ENCODE data around the gene MRPL49. TPM values are rescaled to one million over a fixed set of nuclear protein-coding genes. Genes with fewer than 3 reads are reported as not detected.

MRPL49 gene
- total and polyA plus RNA-seq, 2 experiments from 2014 or later: 27.7 to 61.9 TPM

DNA sequence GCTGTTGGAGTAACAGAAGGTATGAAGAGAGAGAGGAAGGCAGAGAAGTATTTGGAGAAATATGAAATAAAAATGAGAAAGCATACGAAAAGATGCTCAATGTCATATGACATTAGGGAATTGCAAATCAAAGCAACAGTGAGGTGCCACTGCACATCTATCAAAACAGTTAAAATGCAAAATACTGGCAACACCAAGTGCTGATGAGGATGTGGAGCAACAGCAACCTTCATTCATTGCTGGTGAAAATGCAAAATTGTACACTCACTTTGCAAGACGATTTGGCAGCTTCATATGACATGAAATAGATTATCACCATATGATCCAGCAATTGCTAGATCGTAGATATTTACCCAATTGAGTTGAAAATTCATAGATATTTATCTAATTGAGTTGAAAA lies 38.5 kb downstream of the MRPL49 start:
- no peak overlapping the region for H2AFZ ChIP-seq
- TF ChIP-seq NANOG (IDR thresholded peaks at IDR 0.05; ENCODE audit: borderline replicate concordance): no peak
- TF ChIP-seq, protein P1, sequence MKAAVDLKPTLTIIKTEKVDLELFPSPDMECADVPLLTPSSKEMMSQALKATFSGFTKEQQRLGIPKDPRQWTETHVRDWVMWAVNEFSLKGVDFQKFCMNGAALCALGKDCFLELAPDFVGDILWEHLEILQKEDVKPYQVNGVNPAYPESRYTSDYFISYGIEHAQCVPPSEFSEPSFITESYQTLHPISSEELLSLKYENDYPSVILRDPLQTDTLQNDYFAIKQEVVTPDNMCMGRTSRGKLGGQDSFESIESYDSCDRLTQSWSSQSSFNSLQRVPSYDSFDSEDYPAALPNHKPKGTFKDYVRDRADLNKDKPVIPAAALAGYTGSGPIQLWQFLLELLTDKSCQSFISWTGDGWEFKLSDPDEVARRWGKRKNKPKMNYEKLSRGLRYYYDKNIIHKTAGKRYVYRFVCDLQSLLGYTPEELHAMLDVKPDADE (IDR thresholded peaks at IDR 0.05): no peak
- no peak for TF ChIP-seq ZNF331 (CRISPR knock-in tag; IDR thresholded peaks at IDR 0.05; ENCODE audit: low read depth)
- TF ChIP-seq CREB1 (CRISPR knock-in tag; IDR thresholded peaks at IDR 0.05; ENCODE audit: low read depth): no peak
- TF ChIP-seq, protein P2, sequence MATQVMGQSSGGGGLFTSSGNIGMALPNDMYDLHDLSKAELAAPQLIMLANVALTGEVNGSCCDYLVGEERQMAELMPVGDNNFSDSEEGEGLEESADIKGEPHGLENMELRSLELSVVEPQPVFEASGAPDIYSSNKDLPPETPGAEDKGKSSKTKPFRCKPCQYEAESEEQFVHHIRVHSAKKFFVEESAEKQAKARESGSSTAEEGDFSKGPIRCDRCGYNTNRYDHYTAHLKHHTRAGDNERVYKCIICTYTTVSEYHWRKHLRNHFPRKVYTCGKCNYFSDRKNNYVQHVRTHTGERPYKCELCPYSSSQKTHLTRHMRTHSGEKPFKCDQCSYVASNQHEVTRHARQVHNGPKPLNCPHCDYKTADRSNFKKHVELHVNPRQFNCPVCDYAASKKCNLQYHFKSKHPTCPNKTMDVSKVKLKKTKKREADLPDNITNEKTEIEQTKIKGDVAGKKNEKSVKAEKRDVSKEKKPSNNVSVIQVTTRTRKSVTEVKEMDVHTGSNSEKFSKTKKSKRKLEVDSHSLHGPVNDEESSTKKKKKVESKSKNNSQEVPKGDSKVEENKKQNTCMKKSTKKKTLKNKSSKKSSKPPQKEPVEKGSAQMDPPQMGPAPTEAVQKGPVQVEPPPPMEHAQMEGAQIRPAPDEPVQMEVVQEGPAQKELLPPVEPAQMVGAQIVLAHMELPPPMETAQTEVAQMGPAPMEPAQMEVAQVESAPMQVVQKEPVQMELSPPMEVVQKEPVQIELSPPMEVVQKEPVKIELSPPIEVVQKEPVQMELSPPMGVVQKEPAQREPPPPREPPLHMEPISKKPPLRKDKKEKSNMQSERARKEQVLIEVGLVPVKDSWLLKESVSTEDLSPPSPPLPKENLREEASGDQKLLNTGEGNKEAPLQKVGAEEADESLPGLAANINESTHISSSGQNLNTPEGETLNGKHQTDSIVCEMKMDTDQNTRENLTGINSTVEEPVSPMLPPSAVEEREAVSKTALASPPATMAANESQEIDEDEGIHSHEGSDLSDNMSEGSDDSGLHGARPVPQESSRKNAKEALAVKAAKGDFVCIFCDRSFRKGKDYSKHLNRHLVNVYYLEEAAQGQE (IDR thresholded peaks at IDR 0.05; ENCODE audit: unreplicated experiment): no peak
- no peak for TF ChIP-seq EZH2 (IDR thresholded peaks at IDR 0.05; ENCODE audit: low read depth, unreplicated experiment)
- TF ChIP-seq EZH2phosphoT487 (IDR thresholded peaks at IDR 0.05; ENCODE audit: unreplicated experiment): no peak
- no peak for TF ChIP-seq STAT1 (IDR thresholded peaks at IDR 0.05; ENCODE audit: unreplicated experiment)
- no peak for TF ChIP-seq ZNF114 (CRISPR knock-in tag; IDR thresholded peaks at IDR 0.05)
- no peak for TF ChIP-seq JUNB (IDR thresholded peaks at IDR 0.05; ENCODE audit: unreplicated experiment)
- no peak for TF ChIP-seq POLR2AphosphoS5 (IDR thresholded peaks at IDR 0.05; ENCODE audit: low read depth)
- TF ChIP-seq, protein P3, sequence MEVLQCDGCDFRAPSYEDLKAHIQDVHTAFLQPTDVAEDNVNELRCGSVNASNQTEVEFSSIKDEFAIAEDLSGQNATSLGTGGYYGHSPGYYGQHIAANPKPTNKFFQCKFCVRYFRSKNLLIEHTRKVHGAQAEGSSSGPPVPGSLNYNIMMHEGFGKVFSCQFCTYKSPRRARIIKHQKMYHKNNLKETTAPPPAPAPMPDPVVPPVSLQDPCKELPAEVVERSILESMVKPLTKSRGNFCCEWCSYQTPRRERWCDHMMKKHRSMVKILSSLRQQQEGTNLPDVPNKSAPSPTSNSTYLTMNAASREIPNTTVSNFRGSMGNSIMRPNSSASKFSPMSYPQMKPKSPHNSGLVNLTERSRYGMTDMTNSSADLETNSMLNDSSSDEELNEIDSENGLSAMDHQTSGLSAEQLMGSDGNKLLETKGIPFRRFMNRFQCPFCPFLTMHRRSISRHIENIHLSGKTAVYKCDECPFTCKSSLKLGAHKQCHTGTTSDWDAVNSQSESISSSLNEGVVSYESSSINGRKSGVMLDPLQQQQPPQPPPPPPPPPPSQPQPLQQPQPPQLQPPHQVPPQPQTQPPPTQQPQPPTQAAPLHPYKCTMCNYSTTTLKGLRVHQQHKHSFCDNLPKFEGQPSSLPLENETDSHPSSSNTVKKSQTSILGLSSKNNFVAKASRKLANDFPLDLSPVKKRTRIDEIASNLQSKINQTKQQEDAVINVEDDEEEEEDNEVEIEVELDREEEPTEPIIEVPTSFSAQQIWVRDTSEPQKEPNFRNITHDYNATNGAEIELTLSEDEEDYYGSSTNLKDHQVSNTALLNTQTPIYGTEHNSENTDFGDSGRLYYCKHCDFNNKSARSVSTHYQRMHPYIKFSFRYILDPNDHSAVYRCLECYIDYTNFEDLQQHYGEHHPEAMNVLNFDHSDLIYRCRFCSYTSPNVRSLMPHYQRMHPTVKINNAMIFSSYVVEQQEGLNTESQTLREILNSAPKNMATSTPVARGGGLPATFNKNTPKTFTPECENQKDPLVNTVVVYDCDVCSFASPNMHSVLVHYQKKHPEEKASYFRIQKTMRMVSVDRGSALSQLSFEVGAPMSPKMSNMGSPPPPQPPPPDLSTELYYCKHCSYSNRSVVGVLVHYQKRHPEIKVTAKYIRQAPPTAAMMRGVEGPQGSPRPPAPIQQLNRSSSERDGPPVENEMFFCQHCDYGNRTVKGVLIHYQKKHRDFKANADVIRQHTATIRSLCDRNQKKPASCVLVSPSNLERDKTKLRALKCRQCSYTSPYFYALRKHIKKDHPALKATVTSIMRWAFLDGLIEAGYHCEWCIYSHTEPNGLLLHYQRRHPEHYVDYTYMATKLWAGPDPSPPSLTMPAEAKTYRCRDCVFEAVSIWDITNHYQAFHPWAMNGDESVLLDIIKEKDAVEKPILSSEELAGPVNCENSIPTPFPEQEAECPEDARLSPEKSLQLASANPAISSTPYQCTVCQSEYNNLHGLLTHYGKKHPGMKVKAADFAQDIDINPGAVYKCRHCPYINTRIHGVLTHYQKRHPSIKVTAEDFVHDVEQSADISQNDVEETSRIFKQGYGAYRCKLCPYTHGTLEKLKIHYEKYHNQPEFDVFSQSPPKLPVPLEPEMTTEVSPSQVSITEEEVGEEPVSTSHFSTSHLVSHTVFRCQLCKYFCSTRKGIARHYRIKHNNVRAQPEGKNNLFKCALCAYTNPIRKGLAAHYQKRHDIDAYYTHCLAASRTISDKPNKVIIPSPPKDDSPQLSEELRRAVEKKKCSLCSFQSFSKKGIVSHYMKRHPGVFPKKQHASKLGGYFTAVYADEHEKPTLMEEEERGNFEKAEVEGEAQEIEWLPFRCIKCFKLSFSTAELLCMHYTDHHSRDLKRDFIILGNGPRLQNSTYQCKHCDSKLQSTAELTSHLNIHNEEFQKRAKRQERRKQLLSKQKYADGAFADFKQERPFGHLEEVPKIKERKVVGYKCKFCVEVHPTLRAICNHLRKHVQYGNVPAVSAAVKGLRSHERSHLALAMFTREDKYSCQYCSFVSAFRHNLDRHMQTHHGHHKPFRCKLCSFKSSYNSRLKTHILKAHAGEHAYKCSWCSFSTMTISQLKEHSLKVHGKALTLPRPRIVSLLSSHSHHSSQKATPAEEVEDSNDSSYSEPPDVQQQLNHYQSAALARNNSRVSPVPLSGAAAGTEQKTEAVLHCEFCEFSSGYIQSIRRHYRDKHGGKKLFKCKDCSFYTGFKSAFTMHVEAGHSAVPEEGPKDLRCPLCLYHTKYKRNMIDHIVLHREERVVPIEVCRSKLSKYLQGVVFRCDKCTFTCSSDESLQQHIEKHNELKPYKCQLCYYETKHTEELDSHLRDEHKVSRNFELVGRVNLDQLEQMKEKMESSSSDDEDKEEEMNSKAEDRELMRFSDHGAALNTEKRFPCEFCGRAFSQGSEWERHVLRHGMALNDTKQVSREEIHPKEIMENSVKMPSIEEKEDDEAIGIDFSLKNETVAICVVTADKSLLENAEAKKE (CRISPR knock-in tag; IDR thresholded peaks at IDR 0.05): no peak
- TF ChIP-seq, protein P4, sequence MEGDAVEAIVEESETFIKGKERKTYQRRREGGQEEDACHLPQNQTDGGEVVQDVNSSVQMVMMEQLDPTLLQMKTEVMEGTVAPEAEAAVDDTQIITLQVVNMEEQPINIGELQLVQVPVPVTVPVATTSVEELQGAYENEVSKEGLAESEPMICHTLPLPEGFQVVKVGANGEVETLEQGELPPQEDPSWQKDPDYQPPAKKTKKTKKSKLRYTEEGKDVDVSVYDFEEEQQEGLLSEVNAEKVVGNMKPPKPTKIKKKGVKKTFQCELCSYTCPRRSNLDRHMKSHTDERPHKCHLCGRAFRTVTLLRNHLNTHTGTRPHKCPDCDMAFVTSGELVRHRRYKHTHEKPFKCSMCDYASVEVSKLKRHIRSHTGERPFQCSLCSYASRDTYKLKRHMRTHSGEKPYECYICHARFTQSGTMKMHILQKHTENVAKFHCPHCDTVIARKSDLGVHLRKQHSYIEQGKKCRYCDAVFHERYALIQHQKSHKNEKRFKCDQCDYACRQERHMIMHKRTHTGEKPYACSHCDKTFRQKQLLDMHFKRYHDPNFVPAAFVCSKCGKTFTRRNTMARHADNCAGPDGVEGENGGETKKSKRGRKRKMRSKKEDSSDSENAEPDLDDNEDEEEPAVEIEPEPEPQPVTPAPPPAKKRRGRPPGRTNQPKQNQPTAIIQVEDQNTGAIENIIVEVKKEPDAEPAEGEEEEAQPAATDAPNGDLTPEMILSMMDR (conservative IDR thresholded peaks at IDR 0.05; ENCODE audit: low read depth in 2 of 2): no peak
- no peak overlapping the region for H3K27ac ChIP-seq (ENCODE audit: low read depth)
- no peaks in the 10 kb centered on the region for H4K20me1 ChIP-seq (replicated peaks; ENCODE audit: insufficient read depth)
- no peak overlapping the region for H3K4me3 Mint-ChIP-seq
- H3K27me3 Mint-ChIP-seq (ENCODE audit: insufficient read depth, low read depth, poor library complexity): peaks cover 3% of the 10 kb centered on the region
- H3K4me2 ChIP-seq: no peak overlapping the region
- no peak overlapping the region for H3K4me3 ChIP-seq
- H3K9me3 Mint-ChIP-seq: no peaks in the 10 kb centered on the region
- H3K4me1 ChIP-seq (ENCODE audit: insufficient read depth): no peaks in the 10 kb centered on the region
- no peaks in the 10 kb centered on the region for H3K36me3 Mint-ChIP-seq (ENCODE audit: low read depth)
- H3F3A ChIP-seq (replicated peaks; ENCODE audit: low read depth): no peaks in the 10 kb centered on the region
- H3K27me3 ChIP-seq (ENCODE audit: insufficient read depth): no peaks in the 10 kb centered on the region
- H3K9me2 ChIP-seq (ENCODE audit: insufficient read depth): no peaks in the 10 kb centered on the region
- no peaks in the 10 kb centered on the region for H3K36me3 ChIP-seq (ENCODE audit: insufficient read depth)
- no peak for ATAC-seq
- no peak for DNase-seq (ENCODE audit: low spot score)
- H3K79me2 ChIP-seq (replicated peaks; ENCODE audit: insufficient read depth): no peaks in the 10 kb centered on the region
- peaks cover 2% of the 10 kb centered on the region; the same call in 2 of the 3 replicates for H3K4me1 Mint-ChIP-seq
- H3K27ac Mint-ChIP-seq: no peak overlapping the region
